HG03045 (cell line): Measurements from ENCODE around the gene SLC25A12.
A peak's percentile ranks its signal among the peaks of the same experiment; 100 is the strongest.
"Not testable (repeated sequence)": the region's sequence is repeated elsewhere in the genome, so short reads cannot be mapped to it uniquely, and the experiment has no call there.

Source experiments
- ATAC-seq: cut with Tn5 transposase; IDR thresholded peaks from one replicate; pipeline ENCODE4 v1.9.1; 2021; ENCODE audit warnings: mild to moderate bottlenecking, moderate library complexity; ENCODE audit not compliant: unreplicated experiment

The SLC25A12 gene

DNA sequence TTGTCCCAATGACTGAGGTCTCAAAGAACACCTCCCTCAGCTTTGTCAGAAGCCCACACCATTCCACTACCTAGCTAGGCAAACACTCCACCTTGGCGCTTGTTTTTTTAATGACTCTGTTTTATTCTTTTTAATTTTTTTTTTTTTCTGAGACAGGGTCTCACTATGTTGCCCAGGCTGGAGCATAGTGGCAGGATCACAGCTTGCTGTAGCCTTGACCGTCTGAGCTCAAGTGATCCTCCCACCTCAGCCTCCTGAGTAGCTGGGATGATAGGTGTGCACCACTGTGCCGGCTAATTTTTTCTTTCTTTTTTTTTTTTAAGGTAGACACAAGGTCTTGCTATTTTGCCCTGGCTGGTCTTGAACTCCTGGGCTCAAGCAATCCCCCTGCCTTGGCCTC, 101.9 kb downstream of the SLC25A12 start:
- no peak for ATAC-seq

- no peak for ATAC-seq
Observed at GRCh38 chr2:171791361-171791760, 102.7 kb downstream of the SLC25A12 start.

GRCh38 chr2:171789956-171790355, 104.1 kb downstream of the SLC25A12 start:
- no peak for ATAC-seq

GRCh38 chr2:171788316-171788993, 105.6 kb downstream of the SLC25A12 start:
- no peak for ATAC-seq

GRCh38 chr2:171787333-171788072, 106.5 kb downstream of the SLC25A12 start:
- no peak for ATAC-seq

DNA sequence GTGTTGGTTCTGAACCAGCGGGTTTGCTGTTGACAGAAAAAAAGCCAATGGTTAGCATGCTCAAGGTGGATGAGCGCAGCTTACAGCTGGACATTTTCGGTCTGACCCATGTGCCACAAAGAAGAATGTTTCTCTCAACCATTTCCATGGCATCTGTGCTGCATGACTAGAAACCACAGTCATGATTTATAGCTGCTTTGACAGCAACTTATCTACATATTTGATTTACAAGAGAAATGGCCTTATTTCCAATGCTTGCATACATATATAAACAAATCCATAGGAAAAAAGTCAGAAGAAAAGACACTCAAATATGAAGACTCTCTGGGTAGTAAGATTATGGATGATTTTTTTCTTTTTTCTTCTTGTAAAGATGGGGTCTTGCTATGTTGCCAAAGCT, 108.6 kb downstream of the SLC25A12 start:
- no peak for ATAC-seq

GRCh38 chr2:171778515-171778914, 115.5 kb downstream of the SLC25A12 start:
- ATAC-seq, result no peak

DNA sequence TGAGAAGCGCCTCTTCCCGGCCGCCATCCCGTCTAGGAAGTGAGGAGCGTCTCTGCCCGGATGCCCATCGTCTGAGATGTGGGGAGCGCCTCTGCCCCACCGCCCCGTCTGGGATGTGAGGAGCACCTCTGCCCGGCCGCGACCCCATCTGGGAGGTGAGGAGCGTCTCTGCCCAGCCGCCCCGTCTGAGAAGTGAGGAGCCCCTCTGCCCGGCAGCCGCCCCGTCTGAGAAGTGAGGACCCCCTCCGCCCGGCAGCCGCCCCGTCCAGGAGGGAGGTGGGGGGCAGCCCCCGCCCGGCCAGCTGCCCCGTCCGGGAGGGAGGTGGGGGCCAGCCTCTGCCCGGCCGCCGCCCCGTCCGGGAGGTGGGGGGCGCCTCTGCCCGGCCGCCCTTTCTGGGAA, 119.5 kb downstream of the SLC25A12 start:
- not testable (repeated sequence) for ATAC-seq

- ATAC-seq, result no peak
Observed at GRCh38 chr2:171772373-171772772, 121.7 kb downstream of the SLC25A12 start.

GRCh38 chr2:171771463-171771862, 122.6 kb downstream of the SLC25A12 start:
- ATAC-seq, result no peak

DNA sequence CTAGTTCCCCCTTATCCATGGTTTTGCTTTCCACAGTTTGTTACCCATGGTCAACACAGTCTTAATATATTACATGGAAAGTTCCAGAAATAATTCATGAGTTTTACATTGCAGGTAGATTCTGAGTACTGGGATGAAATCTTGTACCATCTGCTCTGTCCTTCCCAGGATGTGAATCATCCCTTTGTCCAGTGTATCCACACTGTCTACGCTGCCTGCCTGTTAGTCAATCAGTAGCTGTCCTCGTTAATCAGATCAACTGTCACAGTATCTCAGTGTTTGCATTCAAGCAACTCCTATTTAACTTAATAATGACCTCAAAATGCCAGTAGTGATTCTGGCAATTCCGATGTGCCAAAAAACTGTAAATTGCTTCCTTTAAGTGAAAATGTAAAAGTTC, 130.4 kb downstream of the SLC25A12 start:
- ATAC-seq, result no peak

DNA sequence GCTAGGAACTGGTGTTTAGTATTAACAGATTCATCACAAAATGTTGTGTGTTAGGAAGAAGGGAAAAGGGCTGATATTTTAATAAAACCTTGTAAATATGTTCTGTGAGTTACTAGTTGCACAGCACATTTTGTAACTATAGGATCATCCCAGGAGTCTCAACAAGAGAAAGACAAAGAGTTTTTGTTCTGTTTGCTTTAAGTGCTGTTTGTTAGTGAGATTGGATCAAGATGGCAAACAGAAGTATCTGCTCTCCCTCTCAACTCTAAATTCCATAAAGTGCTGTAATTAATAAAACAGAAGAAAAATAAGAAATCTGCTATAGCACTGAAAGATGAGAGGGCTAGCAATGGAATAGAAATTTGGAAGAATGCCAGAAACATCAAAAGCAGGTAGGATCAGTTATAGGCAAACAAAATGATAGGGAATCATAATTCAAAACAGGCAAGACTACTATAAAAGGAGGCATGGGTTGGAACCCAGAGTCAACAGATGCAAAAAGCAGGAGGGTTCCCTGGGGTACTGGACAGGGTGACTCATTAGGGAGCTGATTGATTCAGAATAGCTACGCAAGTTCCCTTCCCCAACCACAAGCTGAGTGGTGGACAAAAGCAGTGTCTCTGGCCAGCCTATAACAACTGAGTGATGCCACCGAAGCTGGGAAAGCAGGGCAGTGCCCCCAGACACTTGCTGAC, 131.0 kb downstream of the SLC25A12 start:
- ATAC-seq, result no peak

DNA sequence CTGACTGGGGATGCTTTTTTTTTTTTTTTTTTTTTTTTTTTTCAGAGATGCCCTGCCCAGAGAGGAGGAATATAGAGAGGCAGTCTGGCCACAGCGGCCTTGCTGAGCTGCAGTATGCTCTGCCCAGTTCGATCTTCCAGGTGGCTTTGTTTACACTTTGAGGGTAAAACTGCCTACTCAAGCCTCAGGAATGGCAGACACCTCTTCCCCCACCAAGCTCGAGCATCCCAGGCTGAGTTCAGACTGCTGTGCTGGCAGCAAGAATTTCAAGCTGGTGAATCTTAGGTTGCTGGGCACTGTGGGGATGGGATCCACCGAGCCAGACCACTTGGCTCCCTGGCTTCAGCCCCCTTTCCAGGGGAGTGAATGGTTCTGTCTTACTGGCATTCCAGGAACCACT, 132.9 kb downstream of the SLC25A12 start:
- ATAC-seq, result not testable (repeated sequence)

DNA sequence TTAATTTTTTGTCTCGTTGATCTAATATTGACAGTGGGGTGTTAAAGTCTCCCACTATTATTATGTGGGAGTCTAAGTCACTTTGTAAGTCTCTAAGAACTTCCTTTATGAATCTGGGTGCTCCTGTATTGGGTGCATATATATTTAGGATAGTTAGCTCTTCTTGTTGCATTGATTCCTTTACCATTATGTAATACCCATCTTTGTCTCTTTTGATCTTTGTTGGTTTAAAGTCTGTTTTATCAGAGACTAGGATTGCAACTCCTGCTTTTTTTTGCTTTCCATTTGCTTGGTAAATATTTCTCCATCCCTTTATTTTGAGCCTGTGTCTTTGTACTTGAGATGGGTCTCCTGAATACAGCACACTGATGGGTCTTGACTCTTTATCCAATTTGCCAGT, 135.3 kb downstream of the SLC25A12 start:
- not testable (repeated sequence) for ATAC-seq

DNA sequence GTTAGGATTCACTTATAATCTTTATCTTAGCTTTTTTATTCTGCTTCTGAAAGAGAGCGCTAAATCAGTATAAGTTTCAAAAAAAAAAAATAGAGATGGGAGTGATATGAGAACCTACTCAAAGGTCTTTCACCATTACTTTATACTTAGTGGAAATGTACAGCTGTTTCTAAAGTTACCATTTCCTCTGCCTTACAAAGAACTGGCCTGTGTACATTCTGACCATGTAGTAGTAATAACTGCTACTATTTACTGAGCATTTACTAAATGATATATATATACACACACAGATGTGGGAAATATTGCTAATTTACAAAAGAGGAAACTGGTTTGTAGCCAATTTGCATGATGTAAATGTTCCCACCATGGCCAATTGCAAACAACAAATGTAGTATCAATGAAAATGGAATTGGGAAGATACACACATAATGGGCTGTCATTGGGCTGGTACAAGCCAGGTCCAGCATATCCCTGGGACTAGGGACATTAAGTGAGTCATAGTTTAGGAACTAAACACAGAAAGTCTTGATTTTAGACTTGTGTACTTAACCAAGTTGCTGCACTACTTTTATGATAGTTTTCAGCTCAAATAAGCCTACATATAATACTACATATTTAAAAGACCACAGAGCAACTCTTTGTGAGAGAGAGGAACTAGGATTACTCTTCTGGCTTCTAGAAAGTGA, 139.6 kb downstream of the SLC25A12 start:
- ATAC-seq, result no peak

GRCh38 chr2:171747371-171747770, 146.7 kb downstream of the SLC25A12 start:
- no peak for ATAC-seq

GRCh38 chr2:171745806-171746205, 148.2 kb downstream of the SLC25A12 start:
- no peak for ATAC-seq

GRCh38 chr2:171745141-171745540, 148.9 kb downstream of the SLC25A12 start:
- ATAC-seq, result no peak

GRCh38 chr2:171742760-171743159, 151.3 kb downstream of the SLC25A12 start:
- ATAC-seq, result no peak

GRCh38 chr2:171741189-171741588, 152.9 kb downstream of the SLC25A12 start:
- peak; percentile 46 for ATAC-seq

DNA sequence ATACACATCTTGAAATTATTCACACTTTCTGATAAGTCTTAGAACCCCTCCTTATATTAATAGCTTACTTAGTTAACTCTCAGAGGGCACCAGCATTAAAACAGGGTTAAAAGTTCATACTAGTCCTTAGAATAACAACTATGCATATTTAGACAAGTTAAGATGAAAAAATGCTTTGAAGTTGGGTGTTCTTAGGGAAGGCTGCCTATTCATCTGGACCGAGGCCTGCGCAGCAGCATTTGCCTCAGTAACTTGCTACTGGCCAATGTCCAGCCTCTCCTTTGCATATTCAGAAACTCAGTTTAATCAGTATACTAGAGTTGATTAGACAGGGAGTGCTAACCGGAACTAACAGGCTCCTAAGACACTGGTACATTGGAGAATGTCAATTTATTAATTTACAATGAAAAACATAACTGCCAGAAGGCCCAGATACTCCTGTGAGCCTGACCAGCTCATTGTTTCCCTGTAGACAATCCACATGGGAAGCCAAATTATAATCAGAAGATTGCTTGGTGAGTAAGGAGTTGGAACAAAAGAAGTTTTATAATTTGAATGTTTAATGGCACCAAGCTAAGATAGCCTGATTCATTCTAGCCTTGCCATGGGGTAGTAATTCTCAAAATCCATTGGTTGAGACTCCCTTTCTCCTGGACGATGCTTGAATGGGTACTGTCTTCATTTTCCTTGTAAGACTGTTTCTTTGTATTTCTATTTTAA, 157.9 kb downstream of the SLC25A12 start:
- ATAC-seq, result no peak
